HepG2 (cell line): ENCODE results near the gene MSI2. TPM values are rescaled to one million over a fixed set of nuclear protein-coding genes. Genes with fewer than 3 reads are reported as not detected.

Experiments
- EP300 ChIP-seq, 3 experiments: sonication (generic) in 1 of 3; formaldehyde crosslinking in 1 of 3; IDR thresholded peaks; 2 replicates each; pipeline versions ENCODE4 v1.5.1 to v1.6.1; 2011 to 2020; ENCODE audit warnings: low read depth in 2 of 3, low read length in 2 of 3, borderline replicate concordance in 1 of 3, improper control_type of control experiment in 1 of 3, mild to moderate bottlenecking in 1 of 3, missing genetic modification reagents in 1 of 3, moderate library complexity in 1 of 3
- EZH2 ChIP-seq: conservative IDR thresholded peaks from 2 replicates; pipeline ENCODE4 v1.6.1; 2012; ENCODE audit warnings: mild to moderate bottlenecking, low read depth, low read length, moderate library complexity
- FOXA1 ChIP-seq, 2 experiments: fragments of 450-650 bp in 1 of 2; sonication (generic) in 1 of 2; formaldehyde crosslinking in 1 of 2; IDR thresholded peaks; 2 replicates each; pipeline versions ENCODE4 v1.4.0 to v1.6.1; 2016 to 2020; ENCODE audit warnings: missing genetic modification reagents in 1 of 2
- HBP1 ChIP-seq: IDR thresholded peaks from 2 replicates; pipeline ENCODE4 v1.6.1; 2016; ENCODE audit warnings: low read depth, control low read depth
- IKZF1 ChIP-seq: fragments of 450-650 bp; IDR thresholded peaks from 2 replicates; pipeline ENCODE4 v1.7.1; 2016
- JDP2 ChIP-seq: sonication (generic); formaldehyde crosslinking; IDR thresholded peaks from 2 replicates; pipeline ENCODE4 v1.8.1; 2022; ENCODE audit warnings: missing genetic modification reagents, borderline replicate concordance
- MAF1 ChIP-seq: sonication (generic); formaldehyde crosslinking; IDR thresholded peaks from 2 replicates; pipeline ENCODE4 v1.5.0; 2020; ENCODE audit warnings: missing genetic modification reagents, borderline replicate concordance
- PCBP1 ChIP-seq: fragments of 200-400 bp; formaldehyde crosslinking; IDR thresholded peaks from 2 replicates; pipeline ENCODE4 v1.6.1; 2017; ENCODE audit warnings: mild to moderate bottlenecking, low read depth, low read length, borderline replicate concordance
- PRDM4 ChIP-seq: sonication (generic); formaldehyde crosslinking; IDR thresholded peaks from 2 replicates; pipeline ENCODE4 v1.9.0; 2021; ENCODE audit warnings: missing genetic modification reagents, borderline replicate concordance
- RARA ChIP-seq: IDR thresholded peaks from 2 replicates; pipeline ENCODE4 v1.6.1; 2016; ENCODE audit warnings: missing genetic modification reagents, missing compliant biosample characterization
- SMARCE1 ChIP-seq: fragments of 450-650 bp; IDR thresholded peaks from 2 replicates; pipeline ENCODE4 v1.6.1; 2017; ENCODE audit warnings: borderline replicate concordance
- SRSF1 ChIP-seq: fragments of 200-400 bp; formaldehyde crosslinking; optimal IDR thresholded peaks from 2 replicates; pipeline ENCODE3; 2017; ENCODE audit warnings: mild to moderate bottlenecking, low read depth, low read length, moderate library complexity
- SUZ12 ChIP-seq: fragments of 150-350 bp; IDR thresholded peaks from 2 replicates; pipeline ENCODE4 v1.6.1; 2014; ENCODE audit warnings: low read depth, low read length
- ZEB1 ChIP-seq: IDR thresholded peaks from 2 replicates; pipeline ENCODE4 v1.6.1; 2012; ENCODE audit warnings: mild to moderate bottlenecking, low read depth, inconsistent platforms; ENCODE audit not compliant: insufficient replicate concordance
- ZNF136 ChIP-seq: sonication (generic); formaldehyde crosslinking; IDR thresholded peaks from 2 replicates; pipeline ENCODE4 v1.8.1; 2022; ENCODE audit warnings: low read depth, mild to moderate bottlenecking, moderate library complexity, missing genetic modification reagents
- ZNF232 ChIP-seq: sonication (generic); formaldehyde crosslinking; IDR thresholded peaks from 2 replicates; pipeline ENCODE4 v1.4.0; 2020; ENCODE audit warnings: missing genetic modification reagents, borderline replicate concordance
- ZNF253 ChIP-seq: sonication (generic); formaldehyde crosslinking; IDR thresholded peaks from 2 replicates; pipeline ENCODE4 v1.8.0; 2022; ENCODE audit warnings: mild to moderate bottlenecking, missing genetic modification reagents, borderline replicate concordance
- ZNF780A ChIP-seq: sonication (generic); formaldehyde crosslinking; IDR thresholded peaks from 2 replicates; pipeline ENCODE4 v1.8.0; 2022; ENCODE audit warnings: mild to moderate bottlenecking, missing genetic modification reagents, moderate library complexity
- ZNF839 ChIP-seq: sonication (generic); formaldehyde crosslinking; IDR thresholded peaks from 2 replicates; pipeline ENCODE4 v1.4.0; 2020; ENCODE audit warnings: missing genetic modification reagents, mild to moderate bottlenecking, borderline replicate concordance
- polyA plus RNA-seq, 8 experiments: library from polyadenylated mRNA; depleted of rRNA in 3 of 8; stranded (reverse) in 7 of 8; unstranded in 1 of 8; fragments of >200 nt; fragmentation: Illumina TruSeq in 4 of 8; extraction: Trizol in 4 of 8; gene quantifications; 2 replicates each; pipeline versions ENCODE4 v1.2.1 to v1.2.3, GENCODE V29; 2011 to 2016; ENCODE audit warnings: low read depth in 4 of 8, missing spikeins in 1 of 8, mixed read lengths in 1 of 8; ENCODE audit not compliant: insufficient read depth in 1 of 8
- total RNA-seq, 5 experiments: library from RNA; depleted of rRNA; stranded (reverse); fragments of >200 nt; fragmentation: Illumina TruSeq; extraction: Trizol; gene quantifications; 2 replicates each; pipeline ENCODE4 v1.2.3, GENCODE V29; 2016; ENCODE audit warnings: low read depth in 1 of 5
- TF ChIP-seq, protein P1 (sequence below): sonication (generic); formaldehyde crosslinking; IDR thresholded peaks from 2 replicates; pipeline ENCODE4 v1.4.0; 2020; ENCODE audit warnings: missing genetic modification reagents, borderline replicate concordance

Gene MSI2
- total and polyA plus RNA-seq, 2 of the 13 experiments (the other 11 are each of a cell fraction or from before 2014, with no cell fraction given): 77.5 to 78.4 TPM

GRCh38 chr17:57697891-57698711 lies 441.8 kb downstream of the MSI2 start (continued):
- TF ChIP-seq PRDM4 (CRISPR knock-in tag) (no peak), RARA (CRISPR knock-in tag) (peak; percentile 38), EP300 (IDR thresholded peaks at IDR 0.05; ENCODE audit: low read depth in 2 of 2, low read length in 2 of 2) (peak in 1 of 2 experiments; percentile 43; a peak in 2 of 4 replicates), EP300 (CRISPR knock-in tag; IDR thresholded peaks at IDR 0.05; ENCODE audit: borderline replicate concordance) (no peak), MAF1 (CRISPR knock-in tag) (no peak), ZNF839 (no peak), HBP1 (CRISPR knock-in tag) (no peak), ZEB1 (no peak), SMARCE1 (no peak), EZH2 (no peak), PCBP1 (no peak), FOXA1 (IDR thresholded peaks at IDR 0.05) (no peak), FOXA1 (CRISPR knock-in tag; IDR thresholded peaks at IDR 0.05) (no peak; the same call in 1 of the 2 replicates), JDP2 (CRISPR knock-in tag) (no peak), ZNF253 (CRISPR knock-in tag) (no peak), SUZ12 (no peak), ZNF232 (no peak), SRSF1 (no peak), IKZF1 (no peak), ZNF780A (CRISPR knock-in tag) (no peak), ZNF136 (CRISPR knock-in tag) (no peak)
- TF ChIP-seq, protein P1, sequence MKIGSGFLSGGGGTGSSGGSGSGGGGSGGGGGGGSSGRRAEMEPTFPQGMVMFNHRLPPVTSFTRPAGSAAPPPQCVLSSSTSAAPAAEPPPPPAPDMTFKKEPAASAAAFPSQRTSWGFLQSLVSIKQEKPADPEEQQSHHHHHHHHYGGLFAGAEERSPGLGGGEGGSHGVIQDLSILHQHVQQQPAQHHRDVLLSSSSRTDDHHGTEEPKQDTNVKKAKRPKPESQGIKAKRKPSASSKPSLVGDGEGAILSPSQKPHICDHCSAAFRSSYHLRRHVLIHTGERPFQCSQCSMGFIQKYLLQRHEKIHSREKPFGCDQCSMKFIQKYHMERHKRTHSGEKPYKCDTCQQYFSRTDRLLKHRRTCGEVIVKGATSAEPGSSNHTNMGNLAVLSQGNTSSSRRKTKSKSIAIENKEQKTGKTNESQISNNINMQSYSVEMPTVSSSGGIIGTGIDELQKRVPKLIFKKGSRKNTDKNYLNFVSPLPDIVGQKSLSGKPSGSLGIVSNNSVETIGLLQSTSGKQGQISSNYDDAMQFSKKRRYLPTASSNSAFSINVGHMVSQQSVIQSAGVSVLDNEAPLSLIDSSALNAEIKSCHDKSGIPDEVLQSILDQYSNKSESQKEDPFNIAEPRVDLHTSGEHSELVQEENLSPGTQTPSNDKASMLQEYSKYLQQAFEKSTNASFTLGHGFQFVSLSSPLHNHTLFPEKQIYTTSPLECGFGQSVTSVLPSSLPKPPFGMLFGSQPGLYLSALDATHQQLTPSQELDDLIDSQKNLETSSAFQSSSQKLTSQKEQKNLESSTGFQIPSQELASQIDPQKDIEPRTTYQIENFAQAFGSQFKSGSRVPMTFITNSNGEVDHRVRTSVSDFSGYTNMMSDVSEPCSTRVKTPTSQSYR (CRISPR knock-in tag): no peak
